Measurements from ENCODE around the gene DNAH1.

DNAH1 gene

DNA sequence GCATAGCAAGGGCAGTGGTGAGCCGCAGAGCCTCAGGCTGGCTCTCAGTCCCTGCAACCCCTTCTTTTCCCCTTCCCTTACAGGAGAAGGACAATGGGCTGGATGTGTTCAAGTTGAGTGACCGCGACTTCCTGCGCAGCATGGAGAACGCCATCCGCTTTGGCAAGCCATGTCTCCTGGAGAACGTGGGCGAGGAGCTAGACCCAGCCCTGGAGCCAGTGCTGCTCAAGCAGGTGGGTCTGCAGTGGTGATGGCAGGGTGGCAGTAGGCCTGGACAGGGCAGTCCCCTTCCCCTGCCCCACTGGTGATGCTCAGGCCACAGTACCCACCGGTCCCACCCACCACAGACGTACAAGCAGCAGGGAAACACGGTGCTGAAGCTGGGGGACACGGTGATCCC lies 75.0 kb downstream of the DNAH1 start:
- TF ChIP-seq, protein P1, sequence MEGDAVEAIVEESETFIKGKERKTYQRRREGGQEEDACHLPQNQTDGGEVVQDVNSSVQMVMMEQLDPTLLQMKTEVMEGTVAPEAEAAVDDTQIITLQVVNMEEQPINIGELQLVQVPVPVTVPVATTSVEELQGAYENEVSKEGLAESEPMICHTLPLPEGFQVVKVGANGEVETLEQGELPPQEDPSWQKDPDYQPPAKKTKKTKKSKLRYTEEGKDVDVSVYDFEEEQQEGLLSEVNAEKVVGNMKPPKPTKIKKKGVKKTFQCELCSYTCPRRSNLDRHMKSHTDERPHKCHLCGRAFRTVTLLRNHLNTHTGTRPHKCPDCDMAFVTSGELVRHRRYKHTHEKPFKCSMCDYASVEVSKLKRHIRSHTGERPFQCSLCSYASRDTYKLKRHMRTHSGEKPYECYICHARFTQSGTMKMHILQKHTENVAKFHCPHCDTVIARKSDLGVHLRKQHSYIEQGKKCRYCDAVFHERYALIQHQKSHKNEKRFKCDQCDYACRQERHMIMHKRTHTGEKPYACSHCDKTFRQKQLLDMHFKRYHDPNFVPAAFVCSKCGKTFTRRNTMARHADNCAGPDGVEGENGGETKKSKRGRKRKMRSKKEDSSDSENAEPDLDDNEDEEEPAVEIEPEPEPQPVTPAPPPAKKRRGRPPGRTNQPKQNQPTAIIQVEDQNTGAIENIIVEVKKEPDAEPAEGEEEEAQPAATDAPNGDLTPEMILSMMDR (IDR thresholded peaks at IDR 0.05; ENCODE audit: low read depth, low read length, missing control alignments): no peak
- in situ Hi-C loops (cut with HindIII; ENCODE audit: low pct_ligation_motif_present, low sequenced_read_pairs): no loop called here
- H3K27me3 ChIP-seq (replicated peaks): no peaks in the 10 kb centered on the region
- H3K36me3 ChIP-seq (replicated peaks): no peaks in the 10 kb centered on the region
- H3K4me3 ChIP-seq (ENCODE audit: low read depth, low read length): no peak overlapping the region
- DNase-seq: no peak
- H3K27ac ChIP-seq: no peak overlapping the region

DNA sequence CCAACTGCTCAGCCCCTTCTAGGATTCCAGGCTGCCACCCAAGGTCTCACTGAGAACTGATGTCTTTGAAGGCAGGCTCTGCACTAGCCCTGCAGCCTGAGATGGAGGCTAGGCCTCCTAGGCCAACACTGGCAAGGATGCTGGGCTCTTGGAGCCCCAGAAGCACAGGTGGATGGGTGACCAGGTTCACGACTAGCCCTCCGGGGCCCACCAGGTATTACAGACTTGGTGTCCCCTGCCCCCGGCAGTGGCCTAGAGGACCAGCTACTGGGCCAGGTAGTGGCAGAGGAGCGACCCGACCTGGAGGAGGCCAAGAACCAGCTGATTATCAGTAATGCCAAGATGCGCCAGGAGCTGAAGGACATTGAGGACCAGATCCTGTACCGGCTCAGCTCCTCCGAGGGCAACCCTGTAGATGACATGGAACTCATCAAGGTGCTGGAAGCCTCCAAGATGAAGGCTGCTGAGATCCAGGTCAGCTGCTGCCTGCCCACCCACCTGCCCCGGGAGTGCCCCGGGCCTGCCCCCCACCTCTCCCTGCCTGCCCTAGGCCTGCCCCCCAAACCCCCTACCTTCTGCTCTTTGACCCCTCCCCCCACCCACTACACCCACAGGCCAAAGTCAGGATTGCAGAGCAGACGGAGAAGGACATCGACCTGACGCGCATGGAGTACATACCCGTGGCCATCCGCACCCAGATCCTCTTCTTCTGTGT lies 76.3 kb downstream of the DNAH1 start:
- no peak for DNase-seq
- no peak overlapping the region for H3K27ac ChIP-seq
- TF ChIP-seq, protein P1 (IDR thresholded peaks at IDR 0.05; ENCODE audit: low read depth, low read length, missing control alignments): no peak
- no peaks in the 10 kb centered on the region for H3K36me3 ChIP-seq (replicated peaks)
- H3K4me3 ChIP-seq (ENCODE audit: low read depth, low read length): no peak overlapping the region
- no peaks in the 10 kb centered on the region for H3K27me3 ChIP-seq (replicated peaks)
- in situ Hi-C loops (cut with HindIII; ENCODE audit: low pct_ligation_motif_present, low sequenced_read_pairs): no loop called here

DNA sequence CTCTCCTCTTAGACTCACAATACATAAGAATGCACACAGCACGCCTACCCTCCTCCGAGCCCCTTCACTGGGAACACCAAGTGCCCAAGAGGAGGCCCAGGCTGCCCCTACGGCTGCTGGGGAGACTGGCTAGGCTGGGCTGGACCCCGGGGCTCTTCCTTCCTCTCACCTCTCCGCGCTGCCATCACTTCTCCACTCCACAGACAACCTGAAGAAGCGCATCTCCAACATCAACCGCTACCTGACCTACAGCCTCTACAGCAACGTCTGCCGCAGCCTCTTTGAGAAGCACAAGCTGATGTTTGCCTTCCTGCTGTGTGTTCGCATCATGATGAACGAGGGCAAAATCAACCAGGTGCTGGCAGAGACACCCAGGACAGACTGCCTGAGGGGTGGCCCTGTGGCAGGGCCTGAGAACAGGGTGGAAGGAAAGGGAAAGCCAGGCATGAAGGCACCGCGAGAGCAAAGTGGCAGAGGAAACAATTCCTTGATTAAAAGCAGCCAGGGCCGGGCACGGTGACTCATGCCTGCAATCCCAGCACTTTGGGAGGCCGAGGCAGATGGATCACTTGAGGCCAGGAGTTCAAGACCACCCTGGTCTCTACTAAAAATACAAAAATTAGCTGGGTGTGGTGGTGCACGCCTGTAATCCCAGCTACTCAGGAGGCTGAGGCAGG lies 77.2 kb downstream of the DNAH1 start:
- no peaks in the 10 kb centered on the region for H3K36me3 ChIP-seq (replicated peaks)
- no peak overlapping the region for H3K27ac ChIP-seq
- no peak for DNase-seq
- in situ Hi-C loops (cut with HindIII; ENCODE audit: low pct_ligation_motif_present, low sequenced_read_pairs): no loop called here
- H3K27me3 ChIP-seq (replicated peaks): no peaks in the 10 kb centered on the region
- TF ChIP-seq, protein P1 (IDR thresholded peaks at IDR 0.05; ENCODE audit: low read depth, low read length, missing control alignments): no peak
- no peak overlapping the region for H3K4me3 ChIP-seq (ENCODE audit: low read depth, low read length)

DNA sequence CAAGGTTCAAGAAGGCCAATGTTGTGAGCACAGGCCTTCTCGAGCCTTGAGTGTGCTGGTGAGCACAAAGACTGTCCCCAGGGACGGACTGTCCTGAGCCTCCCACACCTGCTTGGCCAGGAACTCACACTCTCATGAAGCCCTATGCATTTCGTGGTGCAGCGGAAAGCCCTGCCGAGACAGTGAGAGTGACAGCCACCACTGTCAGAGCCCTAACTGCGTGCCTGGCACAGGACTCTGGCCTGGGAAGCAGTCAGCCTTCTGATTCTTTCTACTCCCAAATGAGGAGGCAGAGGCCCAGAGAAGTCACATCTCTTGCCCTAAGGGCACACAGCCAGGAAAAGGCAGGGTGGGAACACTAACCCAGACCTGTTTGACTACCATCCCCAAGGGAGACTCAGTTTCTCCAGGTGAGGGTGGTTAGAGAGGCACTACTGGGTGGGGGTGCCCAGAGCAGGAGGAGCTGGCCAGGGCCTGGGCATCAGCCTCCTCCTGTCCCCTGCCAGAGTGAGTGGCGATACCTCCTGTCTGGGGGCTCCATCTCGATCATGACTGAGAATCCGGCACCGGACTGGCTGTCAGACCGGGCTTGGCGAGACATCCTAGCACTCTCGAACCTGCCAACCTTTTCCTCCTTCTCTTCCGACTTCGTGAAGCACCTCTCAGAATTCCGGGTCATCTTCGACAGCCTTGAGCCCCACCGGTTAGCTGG lies 78.0 kb downstream of the DNAH1 start:
- Histone ChIP-seq H3K4me3 (ENCODE audit: low read depth, low read length) (no peak overlapping the region), H3K27me3 (replicated peaks) (no peaks in the 10 kb centered on the region), H3K36me3 (replicated peaks) (no peaks in the 10 kb centered on the region), H3K27ac (no peak overlapping the region)
- TF ChIP-seq, protein P1 (IDR thresholded peaks at IDR 0.05; ENCODE audit: low read depth, low read length, missing control alignments): no peak
- in situ Hi-C loops (cut with HindIII; ENCODE audit: low pct_ligation_motif_present, low sequenced_read_pairs): no loop called here
- no peak for DNase-seq

DNA sequence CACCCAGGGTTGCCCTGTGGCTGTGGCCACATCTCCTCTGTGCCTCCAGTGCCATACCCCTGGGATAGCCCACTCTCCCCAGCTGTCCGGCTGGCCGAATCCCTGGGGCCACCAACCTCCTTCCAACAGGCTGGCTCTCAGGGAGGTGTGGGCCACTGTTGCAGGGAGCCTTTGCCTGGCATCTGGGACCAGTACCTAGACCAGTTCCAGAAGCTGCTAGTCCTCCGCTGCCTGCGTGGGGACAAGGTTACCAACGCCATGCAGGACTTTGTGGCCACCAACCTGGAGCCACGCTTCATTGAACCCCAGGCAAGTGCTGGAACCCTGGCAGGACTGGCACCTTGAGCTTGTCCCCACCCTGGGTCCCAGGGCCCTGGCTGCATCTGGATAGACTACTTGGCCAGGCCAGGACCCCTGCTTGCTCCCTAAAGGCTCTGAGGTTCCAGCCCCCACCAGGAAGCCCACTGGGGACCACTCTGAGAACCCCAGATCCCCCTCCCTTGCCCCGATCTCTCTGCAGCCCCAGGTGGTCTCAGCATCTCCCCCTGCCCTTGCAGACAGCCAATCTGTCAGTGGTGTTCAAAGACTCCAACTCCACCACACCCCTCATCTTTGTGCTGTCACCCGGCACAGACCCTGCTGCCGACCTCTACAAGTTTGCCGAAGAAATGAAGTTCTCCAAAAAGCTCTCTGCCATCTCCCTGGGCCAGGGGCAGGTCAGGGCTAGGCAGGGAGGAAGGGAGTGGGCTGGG lies 78.8 kb downstream of the DNAH1 start:
- TF ChIP-seq, protein P1 (IDR thresholded peaks at IDR 0.05; ENCODE audit: low read depth, low read length, missing control alignments): no peak
- DNase-seq: no peak
- H3K27ac ChIP-seq: no peak overlapping the region
- in situ Hi-C loops (cut with HindIII; ENCODE audit: low pct_ligation_motif_present, low sequenced_read_pairs): no loop called here
- no peak overlapping the region for H3K4me3 ChIP-seq (ENCODE audit: low read depth, low read length)
- H3K27me3 ChIP-seq (replicated peaks): no peaks in the 10 kb centered on the region
- H3K36me3 ChIP-seq (replicated peaks): no peaks in the 10 kb centered on the region

Data from brain microvascular endothelial cell (primary cell).